ENCODE results near the gene PITPNC1. TPM values are rescaled to one million over a fixed set of nuclear protein-coding genes. Genes with fewer than 3 reads are reported as not detected.
"Not testable (repeated sequence)": the region's sequence is repeated elsewhere in the genome, so short reads cannot be mapped to it uniquely, and the experiment has no call there.

Gene PITPNC1
- total RNA-seq, 1 donor from 2014 or later = 12.4 TPM

DNA sequence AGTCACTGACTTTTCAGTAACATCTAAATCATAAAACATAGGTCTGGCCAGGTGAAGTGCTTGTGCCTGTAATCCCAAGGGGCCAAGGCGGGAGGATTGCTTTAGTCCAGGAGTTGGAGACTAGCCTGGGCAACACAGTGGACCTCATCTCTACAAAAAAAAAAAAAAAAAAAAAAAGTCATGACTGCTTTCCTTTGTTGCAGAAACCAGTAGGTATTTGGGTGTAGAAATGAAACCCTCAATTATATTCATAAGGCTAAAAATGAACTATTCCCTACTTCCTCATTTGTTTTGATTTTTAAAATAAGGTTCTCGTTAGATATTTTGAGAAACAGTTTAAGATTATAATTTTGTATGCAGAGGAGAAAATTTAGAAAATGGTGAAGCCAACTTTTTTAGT lies 26.0 kb downstream of the PITPNC1 start:
- no peaks in the 10 kb centered on the region for H3K4me1 ChIP-seq (ENCODE audit: insufficient read depth, low read length)
- no peak overlapping the region for H3K9ac ChIP-seq (ENCODE audit: low read length)
- H2AFZ ChIP-seq (ENCODE audit: low read depth, low read length) = no peak overlapping the region
- no peaks in the 10 kb centered on the region for H3K27me3 ChIP-seq (ENCODE audit: insufficient read depth, low read length)
- Mint-ChIP-seq H3K4me1 (ENCODE audit: low read depth, unreplicated experiment) (no peaks in the 10 kb centered on the region), H3K27me3 (ENCODE audit: low read depth, unreplicated experiment) (no peaks in the 10 kb centered on the region), H3K9me3 (ENCODE audit: unreplicated experiment) (no peaks in the 10 kb centered on the region), H3K4me3 (ENCODE audit: unreplicated experiment) (no peak overlapping the region), H3K36me3 (ENCODE audit: low read depth, unreplicated experiment) (peaks cover 5% of the 10 kb centered on the region), H3K27ac (ENCODE audit: unreplicated experiment) (no peak overlapping the region)
- H3K4me2 ChIP-seq (ENCODE audit: low read length) = no peak overlapping the region
- no peak for DNase-seq (ENCODE audit: low read depth)
- no peaks in the 10 kb centered on the region for H3K36me3 ChIP-seq (ENCODE audit: insufficient read depth, low read length)
- FAIRE-seq = no peak
- no peak for TF ChIP-seq EZH2 (IDR thresholded peaks at IDR 0.05; ENCODE audit: insufficient read depth, low read length)
- TF ChIP-seq, protein P1, sequence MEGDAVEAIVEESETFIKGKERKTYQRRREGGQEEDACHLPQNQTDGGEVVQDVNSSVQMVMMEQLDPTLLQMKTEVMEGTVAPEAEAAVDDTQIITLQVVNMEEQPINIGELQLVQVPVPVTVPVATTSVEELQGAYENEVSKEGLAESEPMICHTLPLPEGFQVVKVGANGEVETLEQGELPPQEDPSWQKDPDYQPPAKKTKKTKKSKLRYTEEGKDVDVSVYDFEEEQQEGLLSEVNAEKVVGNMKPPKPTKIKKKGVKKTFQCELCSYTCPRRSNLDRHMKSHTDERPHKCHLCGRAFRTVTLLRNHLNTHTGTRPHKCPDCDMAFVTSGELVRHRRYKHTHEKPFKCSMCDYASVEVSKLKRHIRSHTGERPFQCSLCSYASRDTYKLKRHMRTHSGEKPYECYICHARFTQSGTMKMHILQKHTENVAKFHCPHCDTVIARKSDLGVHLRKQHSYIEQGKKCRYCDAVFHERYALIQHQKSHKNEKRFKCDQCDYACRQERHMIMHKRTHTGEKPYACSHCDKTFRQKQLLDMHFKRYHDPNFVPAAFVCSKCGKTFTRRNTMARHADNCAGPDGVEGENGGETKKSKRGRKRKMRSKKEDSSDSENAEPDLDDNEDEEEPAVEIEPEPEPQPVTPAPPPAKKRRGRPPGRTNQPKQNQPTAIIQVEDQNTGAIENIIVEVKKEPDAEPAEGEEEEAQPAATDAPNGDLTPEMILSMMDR (IDR thresholded peaks at IDR 0.05; ENCODE audit: insufficient read depth, low read depth, low read length) = no peak
- H3K4me3 ChIP-seq (ENCODE audit: insufficient read depth, low read depth, low read length) = no peak overlapping the region
- H3K27ac ChIP-seq (ENCODE audit: low read depth, low read length) = no peak overlapping the region
- H3K9me3 ChIP-seq (ENCODE audit: insufficient read depth, low read depth, low read length) = no peaks in the 10 kb centered on the region
- peaks cover 3% of the 10 kb centered on the region for H4K20me1 ChIP-seq (ENCODE audit: insufficient read depth, low read length)
- H3K79me2 ChIP-seq (ENCODE audit: insufficient read depth, low read length) = peaks cover 3% of the 10 kb centered on the region

DNA sequence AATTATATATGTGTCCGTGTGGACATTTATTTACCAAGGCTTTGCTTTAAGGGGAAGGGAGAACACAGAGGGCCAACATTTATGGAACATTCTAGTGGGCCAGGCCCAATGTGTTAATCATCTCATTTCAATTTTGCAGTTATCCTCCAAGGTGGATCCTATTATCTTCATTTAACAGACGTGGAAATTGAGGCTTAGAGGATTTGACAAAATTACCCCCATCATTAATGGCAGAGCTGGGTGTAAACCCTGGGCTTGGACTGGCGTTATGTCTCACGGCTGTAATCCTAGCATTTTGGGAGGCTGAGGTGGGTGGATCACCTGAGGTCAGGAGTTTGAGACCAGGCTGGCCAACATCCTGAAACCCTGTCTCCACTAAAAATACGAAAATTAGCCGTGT lies 26.4 kb downstream of the PITPNC1 start:
- Histone ChIP-seq H3K36me3 (ENCODE audit: insufficient read depth, low read length) (no peaks in the 10 kb centered on the region), H3K79me2 (ENCODE audit: insufficient read depth, low read length) (peaks cover 3% of the 10 kb centered on the region), H3K4me2 (ENCODE audit: low read length) (no peak overlapping the region), H3K4me3 (ENCODE audit: insufficient read depth, low read depth, low read length) (no peak overlapping the region), H3K4me1 (ENCODE audit: insufficient read depth, low read length) (no peaks in the 10 kb centered on the region), H3K27ac (ENCODE audit: low read depth, low read length) (no peak overlapping the region), H2AFZ (ENCODE audit: low read depth, low read length) (no peak overlapping the region), H3K9me3 (ENCODE audit: insufficient read depth, low read depth, low read length) (no peaks in the 10 kb centered on the region), H3K27me3 (ENCODE audit: insufficient read depth, low read length) (no peaks in the 10 kb centered on the region), H4K20me1 (ENCODE audit: insufficient read depth, low read length) (peaks cover 3% of the 10 kb centered on the region), H3K9ac (ENCODE audit: low read length) (no peak overlapping the region)
- FAIRE-seq = no peak
- no peaks in the 10 kb centered on the region for H3K4me1 Mint-ChIP-seq (ENCODE audit: low read depth, unreplicated experiment)
- no peak for DNase-seq (ENCODE audit: low read depth)
- H3K9me3 Mint-ChIP-seq (ENCODE audit: unreplicated experiment) = no peaks in the 10 kb centered on the region
- TF ChIP-seq, protein P1 (IDR thresholded peaks at IDR 0.05; ENCODE audit: insufficient read depth, low read depth, low read length) = no peak
- no peak for TF ChIP-seq EZH2 (IDR thresholded peaks at IDR 0.05; ENCODE audit: insufficient read depth, low read length)
- H3K36me3 Mint-ChIP-seq (ENCODE audit: low read depth, unreplicated experiment) = peaks cover 4% of the 10 kb centered on the region
- H3K27me3 Mint-ChIP-seq (ENCODE audit: low read depth, unreplicated experiment) = no peaks in the 10 kb centered on the region
- no peak overlapping the region for H3K27ac Mint-ChIP-seq (ENCODE audit: unreplicated experiment)
- no peak overlapping the region for H3K4me3 Mint-ChIP-seq (ENCODE audit: unreplicated experiment)

DNA sequence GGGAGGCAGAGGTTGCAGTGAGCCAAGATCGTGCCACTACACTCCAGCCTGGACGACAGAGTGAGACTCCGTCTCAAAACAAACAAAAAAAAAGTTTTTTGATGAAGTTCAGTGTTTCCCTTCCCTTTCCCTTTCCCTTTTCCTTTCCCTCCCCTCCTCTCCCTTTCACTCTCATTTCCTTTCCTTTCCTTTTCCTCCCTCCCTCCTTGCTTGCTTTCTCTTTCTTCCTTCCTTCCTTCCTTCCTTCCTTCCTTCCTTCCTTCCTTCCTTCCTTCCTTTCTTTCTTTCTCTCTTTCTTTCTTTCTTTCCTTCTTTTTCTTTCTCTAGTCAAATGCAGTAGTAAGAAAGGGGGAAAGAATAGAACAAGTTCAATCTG lies 31.4 kb downstream of the PITPNC1 start:
- not testable (repeated sequence) for H3K27ac Mint-ChIP-seq (ENCODE audit: unreplicated experiment); H3K4me2 ChIP-seq (ENCODE audit: low read length); H3K36me3 ChIP-seq (ENCODE audit: insufficient read depth, low read length); H3K4me3 ChIP-seq (ENCODE audit: insufficient read depth, low read depth, low read length); H3K27me3 ChIP-seq (ENCODE audit: insufficient read depth, low read length); DNase-seq (ENCODE audit: low read depth); H4K20me1 ChIP-seq (ENCODE audit: insufficient read depth, low read length); H3K27ac ChIP-seq (ENCODE audit: low read depth, low read length); H3K4me1 Mint-ChIP-seq (ENCODE audit: low read depth, unreplicated experiment); H3K4me1 ChIP-seq (ENCODE audit: insufficient read depth, low read length); H3K79me2 ChIP-seq (ENCODE audit: insufficient read depth, low read length); H3K36me3 Mint-ChIP-seq (ENCODE audit: low read depth, unreplicated experiment); H3K9me3 ChIP-seq (ENCODE audit: insufficient read depth, low read depth, low read length); H3K4me3 Mint-ChIP-seq (ENCODE audit: unreplicated experiment); FAIRE-seq; H3K27me3 Mint-ChIP-seq (ENCODE audit: low read depth, unreplicated experiment); H3K9me3 Mint-ChIP-seq (ENCODE audit: unreplicated experiment); H2AFZ ChIP-seq (ENCODE audit: low read depth, low read length); H3K9ac ChIP-seq (ENCODE audit: low read length)
